A549 (cell line): ENCODE results near the gene ATP5F1D. TPM values are rescaled to one million over a fixed set of nuclear protein-coding genes. Genes with fewer than 3 reads are reported as not detected.

Experiments
- ATAC-seq, 2 experiments: fragments of 200-7000 bp in 1 of 2; fragments of >200 bp in 1 of 2; cut with Nextera tagmentation in 1 of 2; cut with Tn5 transposase in 1 of 2; 3 replicates each; pipeline versions ENCODE4 v1.8.0 to v1.9.1; 2018 to 2020; ENCODE audit warnings: mild to moderate bottlenecking in 1 of 2, moderate library complexity in 1 of 2
- CTCF ChIA-PET: fragments of 300-600 bp; sonication (Branson Sonifier 250); formaldehyde crosslinking; extraction: SDS; loops from one replicate; lab custom pipeline; 2021; ENCODE audit warnings: antibody characterized with exemption, inconsistent platforms; lab: Yijun Ruan, JAX
- POLR2A ChIA-PET: fragments of 350-600 bp; formaldehyde crosslinking; extraction: SDS; loops from one replicate; lab custom pipeline; 2021; ENCODE audit warnings: antibody characterized with exemption, inconsistent platforms; lab: Yijun Ruan, JAX
- DNase-seq, 2 experiments: peaks; one replicate each; pipeline versions ENCODE4 v3.0.0 to v3.0.0-alpha.2; 2011 to 2016; ENCODE audit warnings: low read depth in 1 of 2, low spot score in 1 of 2
- FAIRE-seq: peaks from 2 replicates; lab custom pipeline; 2011; peaks lifted over from hg19 to GRCh38; lab: Jason Lieb, UNC
- H3K27ac ChIP-seq, 2 experiments: fragments of >200 bp; sonication (Bioruptor Twin); formaldehyde crosslinking; 3 replicates each; pipeline ENCODE4 v1.5.1; 2016 to 2017
- H3K4me1 ChIP-seq: fragments of >200 bp; sonication (Bioruptor Twin); formaldehyde crosslinking; 3 replicates; pipeline ENCODE4 v1.6.1; 2016
- H3K4me2 ChIP-seq: fragments of >200 bp; sonication (Bioruptor Twin); formaldehyde crosslinking; 3 replicates; pipeline ENCODE4 v1.6.1; 2016
- H3K4me3 ChIP-seq: fragments of >200 bp; sonication (Bioruptor Twin); formaldehyde crosslinking; 3 replicates; pipeline ENCODE4 v1.5.1; 2016
- H3K9me3 ChIP-seq: fragments of >200 bp; sonication (Bioruptor Twin); formaldehyde crosslinking; 3 replicates; pipeline ENCODE4 v1.6.1; 2016
- ATOH8 ChIP-seq: fragments of 250-450 bp; sonication (Bioruptor Pico); IDR thresholded peaks from 2 replicates; pipeline ENCODE4 v1.5.0; 2020; ENCODE audit warnings: low read depth, mild to moderate bottlenecking, moderate library complexity
- CBX8 ChIP-seq: fragments of 200-600 bp; sonication (generic); IDR thresholded peaks from 2 replicates; pipeline ENCODE4 v1.6.1; 2016
- CTCF ChIP-seq: fragments of >200 bp; sonication (Bioruptor Twin); formaldehyde crosslinking; IDR thresholded peaks from 3 replicates; pipeline ENCODE4 v1.5.1; 2016
- E2F6 ChIP-seq: IDR thresholded peaks from 2 replicates; pipeline ENCODE4 v1.6.1; 2012; ENCODE audit warnings: low read depth, borderline replicate concordance
- EHF ChIP-seq: fragments of 250-450 bp; sonication (Bioruptor Pico); IDR thresholded peaks from 2 replicates; pipeline ENCODE4 v1.5.0; 2020; ENCODE audit warnings: mild to moderate bottlenecking
- EHMT2 ChIP-seq: fragments of 200-600 bp; sonication (generic); IDR thresholded peaks from 2 replicates; pipeline ENCODE4 v1.6.1; 2016; ENCODE audit warnings: antibody characterized with exemption, low read depth, mild to moderate bottlenecking, moderate library complexity
- EP300 ChIP-seq, 2 experiments: fragments of >200 bp; sonication (Bioruptor Twin); formaldehyde crosslinking; IDR thresholded peaks; 2 replicates in 1 of 2; 3 replicates in 1 of 2; pipeline ENCODE4 v1.6.1; 2016 to 2017
- ESRRA ChIP-seq: fragments of 150-350 bp; IDR thresholded peaks from 2 replicates; pipeline ENCODE4 v1.6.1; 2014; ENCODE audit warnings: mild to moderate bottlenecking, low read length, borderline replicate concordance
- HOXB5 ChIP-seq: fragments of 250-450 bp; sonication (Bioruptor Pico); IDR thresholded peaks from 2 replicates; pipeline ENCODE4 v1.5.0; 2020; ENCODE audit warnings: mild to moderate bottlenecking, moderate library complexity
- JUNB ChIP-seq: fragments of >200 bp; sonication (Bioruptor Twin); formaldehyde crosslinking; IDR thresholded peaks from 2 replicates; pipeline ENCODE4 v1.6.1; 2016
- MAX ChIP-seq: IDR thresholded peaks from 2 replicates; pipeline ENCODE4 v1.6.1; 2012
- MYC ChIP-seq: IDR thresholded peaks from 2 replicates; pipeline ENCODE4 v1.6.1; 2012; ENCODE audit warnings: mild to moderate bottlenecking, inconsistent platforms, low read length, improper control_type of control experiment, borderline replicate concordance
- NFE2L2 ChIP-seq: fragments of 150-350 bp; conservative IDR thresholded peaks from 2 replicates; pipeline ENCODE4 v1.6.1; 2014; ENCODE audit warnings: low read length
- NPAS2 ChIP-seq: fragments of 250-450 bp; sonication (Bioruptor Pico); IDR thresholded peaks from 2 replicates; pipeline ENCODE4 v1.8.0; 2022; ENCODE audit warnings: mild to moderate bottlenecking, moderate library complexity, borderline replicate concordance
- NR3C1 ChIP-seq: fragments of >200 bp; sonication (Bioruptor Twin); formaldehyde crosslinking; IDR thresholded peaks from 3 replicates; pipeline ENCODE4 v1.6.1; 2017
- RAD21 ChIP-seq, 2 experiments: fragments of >200 bp in 1 of 2; sonication (Bioruptor Twin) in 1 of 2; formaldehyde crosslinking in 1 of 2; IDR thresholded peaks in 1 of 2; conservative IDR thresholded peaks in 1 of 2; 2 replicates in 1 of 2; 3 replicates in 1 of 2; pipeline ENCODE4 v1.6.1; 2012 to 2018; ENCODE audit warnings: inconsistent platforms in 1 of 2
- RCOR1 ChIP-seq: fragments of 150-350 bp; IDR thresholded peaks from 2 replicates; pipeline ENCODE4 v1.6.1; 2014; ENCODE audit warnings: antibody characterized with exemption, low read length, low read depth
- RNF2 ChIP-seq: fragments of 200-600 bp; sonication (generic); IDR thresholded peaks from 2 replicates; pipeline ENCODE4 v1.6.1; 2016; ENCODE audit warnings: low read depth, mild to moderate bottlenecking, antibody characterized with exemption, moderate library complexity, borderline replicate concordance
- TFCP2L1 ChIP-seq: fragments of 250-450 bp; sonication (Bioruptor Pico); IDR thresholded peaks from 2 replicates; pipeline ENCODE4 v1.5.0; 2021; ENCODE audit warnings: mild to moderate bottlenecking
- TP53 ChIP-seq: fragments of 250-450 bp; sonication (Bioruptor Pico); IDR thresholded peaks from 2 replicates; pipeline ENCODE4 v1.5.0; 2021; ENCODE audit warnings: mild to moderate bottlenecking, moderate library complexity
- ZC3H11A ChIP-seq: fragments of 450-650 bp; IDR thresholded peaks from 2 replicates; pipeline ENCODE4 v1.6.1; 2014; ENCODE audit warnings: antibody characterized with exemption, mild to moderate bottlenecking
- ZNF302 ChIP-seq: fragments of 250-450 bp; sonication (Bioruptor Pico); IDR thresholded peaks from 2 replicates; pipeline ENCODE4 v1.9.0; 2021; ENCODE audit warnings: inconsistent platforms, mild to moderate bottlenecking, moderate library complexity
- WGBS: methylation state at CpG from one replicate; pipeline ENCODE4 v1.1.6; 2017; ENCODE audit errors: missing lambda C conversion rate; 5-methylcytosine and 5-hydroxymethylcytosine counted together
- polyA plus RNA-seq, 4 experiments: library from polyadenylated mRNA; depleted of rRNA in 3 of 4; stranded (reverse); fragments of >200 nt; fragmentation: RNase III in 1 of 4; extraction: RNeasy Plus Mini Kit Qiagen cat#74134 plus additional on column Dnase treatment in 1 of 4; gene quantifications; 2 replicates in 3 of 4; 3 replicates in 1 of 4; pipeline ENCODE4 v1.2.3, GENCODE V29; 2011 to 2017

The ATP5F1D gene
- polyA plus RNA-seq, 2 of the 4 experiments (the other 2 are of a cell fraction) = 28.7 to 96.9 TPM

GRCh38 chr19:1234051-1234954, 7.2 kb upstream of the ATP5F1D start:
- Histone ChIP-seq H3K9me3 (no peaks in the 10 kb centered on the region), H3K27ac (no peak overlapping the region), H3K4me3 (no peak overlapping the region), H3K4me1 (peaks cover 25% of the 10 kb centered on the region; the same call in 2 of the 3 replicates), H3K4me2 (no peak overlapping the region)
- WGBS = 97% methylated on average over 13 of the region's 45 CpGs
- FAIRE-seq = no peak
- no peak for TF ChIP-seq ATOH8 (CRISPR knock-in tag)
- TF ChIP-seq RCOR1 = no peak
- TF ChIP-seq TP53 (CRISPR knock-in tag) = no peak
- no peak for TF ChIP-seq NPAS2 (CRISPR knock-in tag)
- no peak for TF ChIP-seq JUNB
- TF ChIP-seq HOXB5 (CRISPR knock-in tag) = no peak
- TF ChIP-seq RAD21 (conservative IDR thresholded peaks at IDR 0.05 in 1 of 2, IDR thresholded peaks at IDR 0.05 in 1 of 2) = no peak
- no peak for TF ChIP-seq E2F6
- TF ChIP-seq RNF2 = no peak
- no peak for TF ChIP-seq MAX
- no peak for TF ChIP-seq EP300 (IDR thresholded peaks at IDR 0.05)
- no peak for TF ChIP-seq NR3C1
- no peak for TF ChIP-seq TFCP2L1
- no peak for TF ChIP-seq CTCF
- ChIA-PET POLR2A (no interaction called here), CTCF (interaction anchor here (4.2 kb wide), 1 partner anchor 12 kb away, joined by 26 read pairs; no protein-coding TSS in a partner anchor)
- ATAC-seq = no peak
- no peak for DNase-seq

DNA sequence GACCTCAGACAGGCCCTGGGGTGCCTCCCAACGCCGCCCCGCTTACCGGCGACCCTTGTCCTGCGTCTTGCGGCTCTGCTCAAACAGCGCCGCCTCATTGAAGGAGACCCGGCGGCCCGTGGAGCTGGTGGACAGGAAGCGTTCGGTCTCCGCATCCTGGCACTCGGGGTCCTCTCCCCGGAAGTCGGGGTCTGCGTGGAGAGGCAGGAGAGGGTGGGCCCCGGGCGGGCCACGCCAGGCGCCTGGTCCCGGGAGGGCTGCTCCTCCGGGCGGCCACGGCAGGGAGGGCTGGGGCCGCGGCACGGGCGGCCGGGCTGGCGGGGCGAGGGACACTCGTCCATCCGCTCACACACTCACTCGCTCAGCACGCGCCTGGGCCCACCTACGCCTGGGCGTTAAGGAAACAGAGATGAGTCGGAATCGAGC, 6.6 kb upstream of the ATP5F1D start:
- TF ChIP-seq NFE2L2 (no peak), EHMT2 (no peak), E2F6 (no peak), MYC (no peak), ESRRA (no peak), ZNF302 (CRISPR knock-in tag) (no peak), RAD21 (conservative IDR thresholded peaks at IDR 0.05 in 1 of 2, IDR thresholded peaks at IDR 0.05 in 1 of 2) (no peak), HOXB5 (CRISPR knock-in tag) (no peak), ZC3H11A (no peak), CBX8 (no peak), EHF (CRISPR knock-in tag) (no peak)
- TF ChIP-seq, all 56 proteins: peak for 0
- FAIRE-seq (no peak), ATAC-seq (no peak), DNase-seq (no peak)
- WGBS = over 99% methylated on average over 13 of the region's 43 CpGs
- Histone ChIP-seq H3K9me3 (no peaks in the 10 kb centered on the region), H3K4me3 (no peak overlapping the region), H3K4me2 (no peak overlapping the region), H3K27ac (no peak overlapping the region), H3K4me1 (peaks cover 30% of the 10 kb centered on the region)
- ChIA-PET POLR2A (no interaction called here), CTCF (interaction anchor here (4.2 kb wide), 1 partner anchor 13 kb away, joined by 26 read pairs; no protein-coding TSS in a partner anchor)
